GM20431 (cell line): Measurements from ENCODE around the gene GCGR.

Experiments used
- in situ Hi-C: fragments of 300-500 bp; cut with MseI, MboI; formaldehyde crosslinking; loops from one replicate; pipeline ENCODE4 v1.15.0; 2020; ENCODE audit warnings: low sequenced_read_pairs; ENCODE audit not compliant: unreplicated experiment

Gene GCGR

DNA sequence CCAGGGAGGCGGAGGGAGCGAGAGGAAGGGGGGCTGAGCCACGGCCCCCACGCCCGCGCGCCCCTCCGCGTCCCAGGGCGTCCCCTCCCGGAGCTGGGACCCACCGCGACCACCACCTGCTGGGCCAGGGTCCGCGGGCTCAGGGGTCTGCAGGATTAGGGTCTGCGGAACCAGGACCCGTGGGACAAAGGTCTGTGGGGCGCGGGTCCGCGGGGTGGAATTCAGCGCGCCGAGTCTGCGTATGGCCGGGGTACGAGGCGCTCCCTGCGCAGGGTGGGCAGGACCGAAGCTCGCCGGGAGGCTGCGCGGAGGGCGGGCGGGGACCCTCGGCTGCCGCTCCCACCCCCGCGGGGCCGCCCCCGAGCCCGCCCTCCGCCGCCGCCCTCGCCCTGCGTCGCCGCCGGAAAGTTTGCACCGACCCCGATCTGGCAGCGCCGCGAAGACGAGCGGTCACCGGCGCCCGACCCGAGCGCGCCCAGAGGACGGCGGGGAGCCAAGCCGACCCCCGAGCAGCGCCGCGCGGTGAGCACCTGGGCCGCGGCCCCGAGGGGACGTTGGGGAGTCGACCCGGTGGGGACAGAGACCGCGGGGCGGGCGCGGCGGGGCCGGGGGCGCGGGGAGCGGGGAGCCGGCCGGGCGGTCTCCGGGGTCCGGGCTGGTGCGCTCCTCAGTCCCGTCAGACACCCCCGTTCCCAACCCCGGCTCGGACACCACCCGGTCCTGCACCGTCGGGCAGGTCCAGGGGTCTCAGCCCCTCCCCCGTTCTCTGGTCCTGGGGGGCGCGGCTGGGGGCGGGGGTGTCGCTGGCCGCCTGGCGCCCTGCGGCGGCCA lies at the start of gene GCGR:
Gene GCGR, plus strand, starts transcription at position 423 of the 831 bp plus-strand sequence. CDS start 4,869 bp downstream, outside the sequence.
- in situ Hi-C loops: no loop called here

DNA sequence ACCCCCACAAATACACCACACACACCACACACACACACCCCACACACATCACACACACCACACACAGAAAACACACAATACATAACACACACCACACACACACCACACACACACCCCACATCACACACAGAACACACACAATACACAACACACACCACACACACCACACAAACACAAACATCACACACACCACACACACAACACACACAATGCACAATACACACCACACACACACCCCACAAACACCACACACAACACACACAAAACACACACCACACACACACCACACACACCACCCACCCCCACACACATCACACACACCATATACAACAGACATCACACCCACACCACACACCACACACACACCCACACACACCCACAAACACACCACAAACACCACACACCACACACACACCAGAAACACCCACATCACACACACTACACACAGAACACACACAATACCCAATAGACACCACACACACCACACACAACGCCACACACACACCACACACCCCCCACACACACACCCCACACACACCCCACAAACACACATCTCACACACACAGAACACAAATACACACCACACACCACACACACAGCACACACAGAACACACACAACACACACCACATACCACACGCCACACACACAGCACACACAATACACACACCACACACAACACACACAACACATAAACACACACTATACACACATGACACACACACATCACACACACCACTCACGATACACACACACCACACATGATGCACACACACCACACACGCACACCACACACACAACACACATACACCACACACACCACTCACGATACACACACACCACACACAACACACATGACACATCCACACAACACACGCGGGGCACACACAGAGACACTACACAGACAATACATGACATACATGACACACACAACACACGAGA lies 11.0 kb upstream of the GCGR start:
- in situ Hi-C loops: no loop called here

DNA sequence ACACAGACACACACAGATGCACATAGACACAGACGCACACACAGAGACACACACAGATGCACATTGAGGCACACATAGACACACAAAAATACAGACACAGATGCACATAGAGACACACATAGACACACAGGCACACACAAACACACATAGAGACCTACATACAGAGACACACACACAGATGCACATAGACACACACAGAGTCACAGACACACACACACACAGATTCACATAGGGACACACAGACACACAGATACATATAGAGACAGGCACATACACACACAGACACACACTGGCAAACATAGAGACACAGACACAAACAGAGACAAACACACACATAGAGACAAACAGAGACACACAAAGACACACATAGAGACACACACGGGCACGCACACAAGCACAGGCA lies 9.9 kb upstream of the GCGR start:
- in situ Hi-C loops: no loop called here

DNA sequence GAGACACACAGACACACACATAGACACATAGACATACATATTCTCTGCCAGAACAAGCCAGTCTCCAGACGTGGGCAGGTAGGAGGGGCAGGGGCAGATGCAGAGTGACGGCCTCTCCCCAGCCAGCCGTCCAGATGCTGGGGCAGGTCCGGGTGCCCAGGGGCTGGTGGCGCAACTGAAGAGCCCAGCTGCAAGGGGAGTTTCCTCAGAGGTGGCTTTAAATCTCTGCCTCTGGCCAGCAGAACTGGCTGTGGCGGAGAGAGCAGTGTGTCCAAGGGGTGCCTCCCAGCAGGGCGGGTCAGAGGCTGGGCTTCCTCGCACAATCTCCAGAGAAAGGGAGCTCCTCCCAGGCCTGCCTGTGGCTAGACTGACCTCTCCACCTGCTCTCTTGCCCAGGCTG lies 9.4 kb upstream of the GCGR start:
- in situ Hi-C loops: no loop called here

DNA sequence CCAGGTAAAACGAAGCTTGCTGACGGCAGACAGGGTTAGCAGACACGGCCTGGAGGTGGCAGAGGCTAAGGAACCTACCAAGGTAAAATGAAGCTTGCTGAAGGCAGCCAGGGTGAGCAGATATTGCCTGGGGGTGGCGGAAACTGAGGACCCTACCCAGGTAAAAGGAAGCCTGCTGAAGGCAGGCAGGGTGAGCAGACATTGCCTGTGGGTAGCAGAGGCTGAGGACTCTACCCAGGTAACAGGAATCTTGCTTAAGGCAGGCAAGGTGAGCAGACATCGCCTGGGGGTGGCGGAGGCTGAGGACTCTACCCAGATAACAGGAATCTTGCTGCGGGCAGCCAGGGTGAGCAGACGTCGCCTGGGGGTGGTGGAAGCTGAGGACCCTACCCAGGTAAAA lies 2.6 kb upstream of the GCGR start:
- in situ Hi-C loops: no loop called here

DNA sequence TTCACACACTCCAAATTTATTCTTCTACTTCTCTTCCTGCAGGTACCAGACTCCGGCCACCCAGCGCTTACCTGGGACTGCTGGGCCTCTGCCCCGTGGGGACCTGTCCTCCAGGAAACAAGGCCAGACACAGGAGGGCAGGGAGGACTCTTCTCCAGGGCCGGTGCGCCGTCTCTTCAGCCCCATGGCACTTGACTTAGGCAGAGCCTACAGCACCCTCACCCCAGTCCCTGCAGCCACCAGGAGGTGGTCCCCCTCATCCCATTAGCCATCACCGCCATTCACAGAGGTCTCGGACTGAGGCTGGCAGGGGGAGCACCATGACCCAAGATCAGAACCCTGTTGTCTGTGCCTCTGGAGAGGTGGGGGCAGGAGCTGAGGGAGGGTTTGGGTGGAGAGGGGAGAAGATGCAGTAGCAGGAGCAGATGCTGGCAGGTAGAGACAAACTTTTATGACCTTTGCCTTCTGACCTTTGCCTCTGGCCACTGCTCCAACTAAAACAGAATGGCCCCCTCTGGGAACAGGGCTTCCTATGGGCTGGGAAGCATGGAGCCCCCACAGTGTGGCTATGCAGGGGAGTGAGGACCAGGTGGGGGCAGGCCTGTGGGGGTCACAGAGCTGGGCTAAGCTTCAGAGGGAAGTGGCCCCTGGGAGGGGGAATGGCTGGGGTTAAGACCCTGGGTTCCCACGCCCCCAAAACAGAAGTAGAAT lies 1.7 kb upstream of the GCGR start:
- in situ Hi-C loops: no loop called here

DNA sequence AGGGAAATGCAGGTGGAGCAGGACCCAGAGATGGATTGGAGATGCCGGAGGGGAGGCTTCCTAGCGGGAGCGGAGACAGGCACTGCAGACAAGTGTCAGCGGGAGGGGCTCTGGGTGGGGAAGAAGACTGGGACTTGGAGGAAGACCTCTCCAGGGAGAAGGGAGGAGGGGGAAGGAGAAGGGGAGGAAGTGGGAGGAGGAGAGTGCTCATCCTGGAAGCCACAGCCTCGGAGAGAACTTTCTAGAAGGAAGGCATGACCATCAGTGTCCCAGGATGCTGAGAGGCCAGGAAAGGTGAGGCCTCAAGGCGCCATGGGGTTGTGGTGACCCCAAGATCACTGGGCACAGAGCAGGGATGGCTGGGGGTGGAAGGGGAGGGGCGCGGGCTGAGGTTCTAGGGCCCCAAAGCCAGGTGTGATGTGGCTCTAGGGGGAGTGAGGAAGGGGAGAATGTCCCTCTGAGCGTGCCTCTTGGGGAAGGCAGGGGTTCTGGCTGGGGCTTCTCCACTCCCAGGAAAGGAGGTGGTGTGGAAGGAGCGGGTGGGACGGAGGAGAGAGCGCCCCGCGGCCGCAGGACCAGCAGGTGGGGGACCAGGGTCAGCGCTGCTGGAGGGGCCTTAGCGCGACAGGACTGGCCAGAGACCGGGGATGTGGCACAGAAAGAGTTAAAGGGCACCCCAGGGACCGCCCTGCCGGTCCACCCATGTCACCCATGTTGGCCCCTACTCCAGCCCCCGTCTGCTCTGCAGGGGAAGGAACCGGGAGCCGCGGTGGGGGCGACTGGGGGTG lies 900 bp upstream of the GCGR start:
- in situ Hi-C loops: no loop called here

DNA sequence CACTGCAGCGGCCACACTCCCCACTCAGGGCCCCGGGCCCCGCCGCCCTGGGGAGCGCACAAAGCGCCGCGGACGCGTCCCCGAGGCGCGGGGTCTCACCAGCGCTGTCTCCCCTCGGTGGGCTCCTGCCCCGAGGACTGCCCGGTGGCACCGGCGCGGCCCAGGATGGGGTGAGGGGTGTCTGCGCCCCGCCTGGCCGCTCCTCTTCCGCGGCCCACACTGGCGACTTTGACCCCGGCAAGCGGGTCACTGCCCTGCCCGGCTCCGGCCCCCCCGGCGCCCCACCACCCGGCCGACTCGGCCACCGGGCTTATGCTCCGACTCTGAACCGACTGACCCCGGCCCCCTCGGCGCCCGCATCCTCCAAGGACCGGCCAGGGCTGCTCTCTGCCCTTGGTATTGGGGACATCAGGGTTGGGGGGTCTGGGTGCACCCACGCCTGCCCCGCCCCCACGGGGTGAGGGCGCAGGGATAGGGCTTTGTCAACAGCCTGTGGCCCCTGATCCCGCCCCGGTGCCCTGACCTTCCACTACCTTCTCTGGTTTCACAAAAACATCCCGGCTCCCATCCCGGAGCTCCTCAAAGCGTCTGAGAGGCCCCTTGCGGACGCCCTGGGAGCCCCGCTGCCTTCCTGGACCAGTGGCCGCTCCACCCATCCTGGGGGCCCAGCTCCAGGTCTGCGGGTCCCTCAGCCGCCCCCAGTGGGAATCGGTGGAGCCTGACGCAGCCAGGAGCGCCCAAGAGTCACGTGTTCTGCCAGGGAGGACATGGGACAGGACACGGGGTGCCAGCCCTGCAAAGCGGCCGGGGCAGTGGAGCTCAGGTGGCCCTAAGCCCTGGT lies 829 bp downstream of the GCGR start:
- in situ Hi-C loops: no loop called here

DNA sequence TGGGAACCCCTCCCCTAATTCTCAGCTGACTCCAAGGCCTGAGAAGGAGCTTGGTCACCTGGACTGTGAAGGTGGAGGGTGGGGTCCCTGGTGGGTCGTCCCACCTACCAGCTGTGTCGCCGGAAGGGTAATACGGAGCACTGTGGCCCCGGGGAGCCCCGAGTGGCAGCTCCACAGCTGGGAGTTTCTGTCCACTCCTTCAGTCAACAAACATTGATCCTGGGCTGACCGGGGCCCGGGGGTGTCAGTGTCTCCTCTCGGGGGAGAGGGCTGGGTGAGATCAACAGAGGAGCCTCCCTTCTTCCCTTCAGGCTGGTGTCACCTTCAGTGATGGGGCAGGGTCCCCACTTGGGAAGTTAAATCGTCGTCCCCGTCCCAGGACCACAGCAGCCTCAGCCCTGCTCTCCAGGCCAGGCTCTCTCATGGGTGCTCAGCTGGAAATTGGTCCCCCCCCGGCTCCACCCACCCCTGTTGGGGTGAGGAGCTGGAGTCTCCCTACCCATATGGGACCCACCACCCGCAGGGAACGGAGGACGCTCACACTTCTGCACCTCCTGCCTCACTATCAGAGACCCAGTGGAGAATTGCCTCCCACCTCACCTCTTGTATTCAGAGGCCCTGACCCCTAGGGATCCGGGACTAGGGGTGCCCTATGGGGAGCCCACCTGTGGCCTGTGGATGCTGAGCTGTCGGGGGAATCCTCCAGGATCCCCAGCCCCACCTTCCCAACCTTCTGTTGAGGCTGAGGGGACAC lies 1.9 kb downstream of the GCGR start:
- in situ Hi-C loops: no loop called here

DNA sequence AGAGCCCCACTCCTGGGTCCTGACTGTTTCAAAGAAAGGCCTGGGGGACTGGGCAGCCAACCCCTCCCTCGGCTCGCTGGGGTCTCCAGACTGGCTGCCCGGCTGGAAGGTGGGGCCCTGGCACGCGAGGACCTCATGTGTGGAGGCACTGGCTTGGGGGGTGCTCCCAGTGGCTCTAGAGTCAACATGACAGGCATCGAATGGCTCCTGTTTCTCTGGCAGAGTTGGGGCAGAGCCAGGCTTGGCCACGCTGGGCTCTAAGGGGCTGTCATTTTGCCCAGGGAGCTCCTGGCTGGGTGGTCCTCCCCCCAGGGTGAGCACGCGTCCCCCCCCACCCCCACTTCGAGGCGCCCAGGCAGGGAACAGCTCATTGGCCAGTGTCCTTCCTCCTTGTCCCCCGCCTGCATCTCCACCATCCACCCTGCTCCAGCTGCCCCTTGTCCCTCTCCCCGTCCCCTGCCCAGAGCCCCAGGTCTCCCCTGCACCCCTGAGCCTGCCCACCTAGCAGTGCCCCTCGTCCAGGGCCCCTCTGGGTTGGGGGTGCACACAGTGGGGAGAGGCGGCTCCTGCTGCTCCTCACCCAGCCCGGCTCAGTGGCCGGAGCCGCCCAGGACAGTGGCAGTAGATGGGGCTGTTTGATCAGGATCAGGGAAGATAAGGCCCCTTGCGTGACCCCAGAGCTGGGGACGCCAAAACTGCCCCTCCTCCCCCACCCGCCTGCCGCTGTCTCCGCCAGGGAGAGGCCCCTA lies 2.7 kb downstream of the GCGR start:
- in situ Hi-C loops: no loop called here

DNA sequence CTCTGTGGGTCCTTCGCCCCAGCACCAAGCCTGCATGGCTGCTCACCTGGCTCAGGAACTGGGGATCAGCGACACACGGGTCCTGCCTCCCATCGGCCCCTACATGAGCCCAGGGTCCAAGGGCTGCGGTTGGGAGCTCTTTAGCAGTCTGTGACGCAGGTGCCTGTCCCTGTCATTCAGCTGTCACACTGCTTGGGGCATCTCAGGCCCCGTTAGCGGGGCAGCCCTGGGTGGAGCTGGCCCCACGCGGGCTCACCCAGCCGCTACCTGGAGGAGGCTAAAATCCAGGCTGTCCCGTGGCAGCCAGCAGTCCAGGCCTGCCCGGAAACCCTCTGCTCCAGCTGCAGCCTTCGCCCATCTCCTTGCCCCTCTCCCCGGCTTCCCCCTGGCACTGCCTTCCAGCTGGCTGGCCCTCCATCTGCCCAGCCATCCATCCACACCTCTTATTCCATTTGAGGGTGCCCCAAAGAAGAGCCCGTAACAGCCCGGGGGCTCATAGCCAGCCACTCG lies 3.3 kb downstream of the GCGR start:
- in situ Hi-C loops: no loop called here

DNA sequence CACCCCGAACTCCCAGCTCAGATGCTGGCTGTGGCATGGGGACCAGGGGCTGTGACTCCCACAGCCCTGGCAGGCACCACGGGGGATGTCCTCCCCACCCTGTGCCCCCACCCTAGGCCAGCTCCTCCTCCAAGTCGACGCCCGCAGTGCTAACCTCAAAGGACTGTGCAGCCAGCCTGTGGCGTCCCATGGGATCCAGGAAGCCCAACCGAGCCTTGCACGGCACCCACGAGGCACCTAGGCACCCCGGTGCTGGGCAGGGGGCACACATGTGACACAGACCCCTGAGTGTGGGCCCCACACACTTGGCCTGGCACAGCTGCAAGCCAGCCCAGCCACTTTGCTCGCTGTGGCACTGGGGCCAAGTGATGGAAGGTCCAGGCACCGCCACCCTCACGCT lies 3.9 kb downstream of the GCGR start:
- in situ Hi-C loops: no loop called here

DNA sequence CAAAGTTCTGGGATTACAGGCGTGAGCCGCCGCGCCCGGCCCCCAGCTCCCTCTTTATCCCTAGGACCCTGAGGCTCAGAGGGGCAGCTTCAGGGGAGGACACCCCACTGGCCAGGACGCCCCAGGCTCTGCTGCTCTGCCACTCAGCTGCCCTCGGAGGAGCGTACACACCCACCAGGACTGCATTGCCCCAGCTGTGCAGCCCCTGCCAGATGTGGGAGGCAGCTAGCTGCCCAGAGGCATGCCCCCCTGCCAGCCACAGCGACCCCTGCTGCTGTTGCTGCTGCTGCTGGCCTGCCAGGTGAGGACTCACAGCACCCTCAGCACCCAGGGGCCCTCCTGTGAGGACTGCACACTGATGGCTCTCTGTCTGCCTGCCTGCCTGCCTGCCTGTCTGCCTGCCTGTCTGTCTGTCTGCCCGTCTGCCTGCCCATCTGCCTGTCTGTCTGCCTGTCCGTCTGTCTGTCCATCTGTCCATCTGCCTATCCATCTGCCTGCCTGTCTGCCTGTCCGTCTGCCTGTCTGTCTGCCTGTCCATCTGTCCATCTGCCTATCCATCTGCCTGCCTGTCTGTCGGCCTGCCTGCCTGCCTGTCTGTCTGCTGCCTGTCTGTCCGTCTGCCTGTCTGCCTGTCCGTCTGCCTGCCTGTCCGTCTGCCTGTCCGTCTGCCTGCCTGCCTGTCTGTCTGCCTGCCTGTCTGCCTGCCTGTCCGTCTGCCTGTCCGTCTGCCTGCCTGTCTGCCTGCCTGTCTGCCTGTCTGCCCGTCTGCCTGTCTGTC lies 5.0 kb downstream of the GCGR start:
- in situ Hi-C loops: no loop called here

DNA sequence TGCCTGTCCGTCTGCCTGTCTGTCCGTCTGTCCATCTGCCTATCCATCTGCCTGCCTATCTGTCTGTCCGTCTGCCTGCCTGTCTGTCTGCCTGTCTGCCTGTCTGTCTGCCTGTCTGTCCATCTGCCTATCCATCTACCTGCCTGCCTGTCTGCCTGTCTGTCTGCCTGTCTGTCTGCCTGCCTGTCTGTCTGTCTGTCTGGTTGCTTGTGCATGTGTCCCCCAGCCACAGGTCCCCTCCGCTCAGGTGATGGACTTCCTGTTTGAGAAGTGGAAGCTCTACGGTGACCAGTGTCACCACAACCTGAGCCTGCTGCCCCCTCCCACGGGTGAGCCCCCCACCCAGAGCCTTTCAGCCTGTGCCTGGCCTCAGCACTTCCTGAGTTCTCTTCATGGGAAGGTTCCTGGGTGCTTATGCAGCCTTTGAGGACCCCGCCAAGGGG lies 5.6 kb downstream of the GCGR start:
- in situ Hi-C loops: no loop called here

DNA sequence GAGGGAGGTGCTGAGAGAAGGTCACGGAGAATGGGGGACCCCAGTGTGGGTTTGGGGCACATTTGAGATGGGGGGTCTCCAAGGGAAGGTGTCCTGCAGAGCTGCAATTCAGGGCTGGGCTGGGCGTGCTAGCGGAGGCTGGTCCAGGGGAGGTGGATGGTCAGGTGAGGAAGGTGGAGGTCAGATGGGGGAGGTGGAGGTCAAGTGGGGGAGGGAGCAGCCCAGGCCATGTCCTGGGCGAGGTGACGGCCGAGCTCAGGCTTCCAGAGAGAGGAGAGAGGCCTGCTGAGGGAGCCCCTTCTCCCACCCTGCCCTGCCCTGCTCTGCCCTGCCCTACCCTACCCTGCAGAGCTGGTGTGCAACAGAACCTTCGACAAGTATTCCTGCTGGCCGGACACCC lies 6.5 kb downstream of the GCGR start:
- in situ Hi-C loops: no loop called here

DNA sequence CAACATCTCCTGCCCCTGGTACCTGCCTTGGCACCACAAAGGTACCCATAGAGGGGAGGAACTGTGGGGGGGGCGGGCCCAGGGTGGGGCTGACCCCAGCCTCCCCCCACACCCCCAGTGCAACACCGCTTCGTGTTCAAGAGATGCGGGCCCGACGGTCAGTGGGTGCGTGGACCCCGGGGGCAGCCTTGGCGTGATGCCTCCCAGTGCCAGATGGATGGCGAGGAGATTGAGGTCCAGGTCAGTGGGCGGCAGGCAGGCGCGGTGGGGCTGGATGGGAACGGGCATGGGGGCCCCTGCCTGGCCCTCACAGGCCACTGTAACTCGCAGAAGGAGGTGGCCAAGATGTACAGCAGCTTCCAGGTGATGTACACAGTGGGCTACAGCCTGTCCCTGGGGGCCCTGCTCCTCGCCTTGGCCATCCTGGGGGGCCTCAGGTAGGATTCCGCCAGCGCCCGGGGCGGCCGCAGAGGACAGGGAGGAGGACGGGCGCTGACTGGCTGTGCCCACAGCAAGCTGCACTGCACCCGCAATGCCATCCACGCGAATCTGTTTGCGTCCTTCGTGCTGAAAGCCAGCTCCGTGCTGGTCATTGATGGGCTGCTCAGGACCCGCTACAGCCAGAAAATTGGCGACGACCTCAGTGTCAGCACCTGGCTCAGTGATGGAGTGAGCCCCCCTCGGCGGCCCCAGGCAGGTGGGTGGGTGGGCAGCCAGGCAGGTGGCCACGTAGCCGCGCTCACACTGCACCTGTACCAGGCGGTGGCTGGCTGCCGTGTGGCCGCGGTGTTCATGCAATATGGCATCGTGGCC lies 7.1 kb downstream of the GCGR start:
- in situ Hi-C loops: no loop called here
